Activated T-cell treated with anti-CD3 and anti-CD28 coated beads, Interleukin-2, amount 50 U/mL, for 1 hour (primary cell): ENCODE results near the gene TRIM75.
"Not testable (repeated sequence)": the region's sequence is repeated elsewhere in the genome, so short reads cannot be mapped to it uniquely, and the experiment has no call there.

Experiments
- DNase-seq: peaks from one replicate; pipeline ENCODE4 v3.0.0-alpha.2; 2020

The TRIM75 gene

DNA sequence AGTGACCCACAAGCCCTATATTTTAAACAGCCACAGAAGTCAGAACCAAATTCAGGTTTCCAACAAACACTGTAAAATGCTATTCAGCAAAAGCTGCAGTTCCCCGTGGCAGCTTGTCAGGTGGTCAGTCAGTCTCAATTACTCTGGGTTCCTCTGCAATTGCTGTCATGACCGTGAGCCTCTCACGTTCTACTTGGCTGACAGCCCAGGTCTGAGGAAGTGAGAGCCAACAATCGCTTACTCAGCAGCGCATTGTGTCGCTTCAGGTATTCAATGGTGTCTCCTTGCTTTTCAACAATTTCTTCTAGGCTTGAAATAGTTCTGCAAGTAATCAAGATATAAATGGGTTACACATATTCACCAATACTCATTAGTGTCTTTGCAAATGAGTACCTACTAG lies 25.8 kb downstream of the TRIM75 start:
- no peak for DNase-seq

DNA sequence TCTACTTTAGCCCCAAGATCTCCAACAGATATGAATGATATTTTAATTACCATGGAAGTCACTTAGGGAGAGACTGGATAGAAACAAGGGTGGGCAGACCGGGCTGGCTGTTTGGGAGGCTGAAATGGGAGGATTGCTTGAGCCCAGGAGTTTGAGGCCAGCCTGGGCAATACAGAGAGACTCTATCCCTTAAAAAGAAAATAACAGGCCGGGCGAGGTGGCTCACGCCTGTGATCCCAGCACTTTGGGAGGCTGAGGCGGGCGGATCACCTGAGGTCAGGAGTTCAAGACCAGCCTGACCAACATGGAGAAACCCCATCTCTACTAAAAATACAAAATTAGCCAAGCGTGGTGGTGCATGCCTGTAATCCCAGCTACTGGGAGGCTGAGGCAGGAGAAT lies 31.1 kb downstream of the TRIM75 start:
- DNase-seq: not testable (repeated sequence)

DNA sequence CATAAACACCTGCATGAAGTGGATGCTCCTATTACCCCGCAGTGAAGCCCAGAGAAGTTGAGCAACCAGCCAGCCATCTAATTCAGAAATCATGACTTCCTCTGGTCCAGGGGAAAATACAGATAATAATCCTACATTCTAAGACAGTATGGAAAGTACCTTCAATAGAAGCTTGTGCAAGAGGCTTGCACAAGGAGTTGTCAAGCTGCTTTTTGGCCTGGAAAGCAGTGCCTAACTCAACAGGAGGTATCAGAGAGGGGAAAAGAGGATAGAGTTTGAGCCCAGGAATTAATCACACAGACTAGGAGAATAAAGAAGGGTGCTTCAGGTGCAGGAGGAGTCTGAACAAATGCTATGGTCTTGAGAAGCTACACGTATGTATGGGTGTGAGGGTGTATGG lies 32.3 kb downstream of the TRIM75 start:
- no peak for DNase-seq

DNA sequence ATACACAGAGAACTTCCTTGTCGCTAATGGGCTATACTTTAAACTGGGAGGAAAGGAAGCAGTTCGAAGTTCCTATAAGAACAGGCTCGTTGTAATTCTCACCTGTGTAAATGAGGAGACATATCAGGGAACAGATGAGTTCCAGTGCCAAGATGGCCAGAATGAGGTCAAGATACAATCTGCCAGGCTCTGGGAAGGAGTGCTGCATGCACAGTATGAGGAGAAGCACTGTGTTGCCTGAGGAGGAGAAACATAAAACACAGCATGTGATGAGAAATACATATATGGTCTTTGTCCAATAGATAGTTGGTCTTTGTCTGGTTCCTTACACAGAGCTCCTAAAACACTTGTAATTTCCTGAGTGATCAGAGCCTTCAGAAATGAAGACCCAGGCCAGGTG lies 34.7 kb downstream of the TRIM75 start:
- DNase-seq: no peak

DNA sequence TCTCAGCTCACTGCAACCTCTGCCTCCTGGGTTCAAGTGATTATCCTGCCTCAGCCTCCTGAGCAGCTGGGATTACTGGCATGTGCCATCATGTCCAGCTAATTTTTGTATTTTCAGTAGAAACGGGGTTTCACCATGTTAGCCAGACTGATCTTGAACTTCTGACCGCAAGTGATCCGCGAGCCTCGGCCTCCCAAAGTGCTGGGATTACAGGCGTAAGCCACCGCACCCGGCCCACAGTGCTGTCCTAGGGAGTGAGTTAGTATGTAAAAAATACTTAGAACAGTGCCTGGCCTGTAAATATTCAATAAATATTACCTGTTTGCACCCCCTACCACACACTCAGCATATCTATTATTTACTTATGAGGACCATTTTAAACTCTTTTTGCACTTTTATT lies 38.5 kb downstream of the TRIM75 start:
- not testable (repeated sequence) for DNase-seq

DNA sequence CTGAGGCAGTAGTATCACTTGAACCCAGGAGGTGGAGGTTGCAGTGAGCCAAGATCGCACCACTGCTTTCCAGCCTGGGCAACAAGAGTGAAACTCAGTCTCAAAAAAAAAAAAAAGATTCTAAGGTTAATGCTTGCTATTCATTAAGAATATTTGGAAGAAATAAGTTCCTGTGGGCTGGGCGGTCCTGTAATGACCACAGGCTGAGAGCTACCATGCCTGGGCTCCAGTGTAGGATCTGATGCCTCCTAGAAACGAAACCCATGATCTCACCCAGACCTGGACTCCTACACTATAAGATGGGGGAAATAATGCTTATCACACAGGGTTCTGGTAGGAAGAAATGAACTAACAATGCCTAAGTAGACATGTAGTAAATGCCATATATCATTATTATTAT lies 41.2 kb downstream of the TRIM75 start:
- no peak for DNase-seq

DNA sequence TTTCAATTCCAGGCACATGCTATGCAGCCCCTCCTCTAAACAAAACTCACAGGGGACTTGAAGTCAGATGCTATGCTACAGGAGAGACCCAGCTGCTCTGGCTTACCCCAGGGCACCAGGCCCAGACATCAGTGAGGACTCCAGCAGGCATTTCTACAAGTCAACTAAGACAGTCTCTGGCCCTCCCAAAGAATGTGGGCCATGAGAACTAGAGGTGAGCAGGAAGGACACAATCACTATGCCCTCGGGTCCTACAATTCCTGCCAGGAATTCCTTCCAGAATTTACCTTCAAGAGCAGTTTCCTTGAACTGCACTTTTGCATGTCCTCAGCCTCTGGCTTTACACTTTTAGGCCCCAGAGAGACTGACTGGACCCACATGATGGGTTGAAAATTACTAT lies 41.6 kb downstream of the TRIM75 start:
- no peak for DNase-seq

DNA sequence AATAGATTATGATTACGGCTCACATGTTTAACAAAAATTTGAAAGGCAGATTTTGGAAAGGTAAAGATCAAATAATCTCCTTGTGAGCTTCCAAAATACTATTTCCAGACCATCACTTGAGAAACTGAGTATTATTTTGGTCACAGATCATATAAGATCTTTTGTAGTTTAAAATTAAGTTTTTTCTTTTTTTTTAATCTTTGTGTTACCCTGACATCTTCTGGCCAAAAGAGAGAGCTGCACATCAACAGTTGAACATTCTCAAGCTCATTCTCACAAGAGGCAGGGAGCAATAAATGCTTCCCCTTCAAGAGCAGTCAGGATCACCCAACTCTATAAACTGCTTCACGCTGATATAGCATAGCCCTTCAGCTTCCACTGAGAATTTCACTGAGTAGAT lies 43.1 kb downstream of the TRIM75 start:
- DNase-seq: no peak

DNA sequence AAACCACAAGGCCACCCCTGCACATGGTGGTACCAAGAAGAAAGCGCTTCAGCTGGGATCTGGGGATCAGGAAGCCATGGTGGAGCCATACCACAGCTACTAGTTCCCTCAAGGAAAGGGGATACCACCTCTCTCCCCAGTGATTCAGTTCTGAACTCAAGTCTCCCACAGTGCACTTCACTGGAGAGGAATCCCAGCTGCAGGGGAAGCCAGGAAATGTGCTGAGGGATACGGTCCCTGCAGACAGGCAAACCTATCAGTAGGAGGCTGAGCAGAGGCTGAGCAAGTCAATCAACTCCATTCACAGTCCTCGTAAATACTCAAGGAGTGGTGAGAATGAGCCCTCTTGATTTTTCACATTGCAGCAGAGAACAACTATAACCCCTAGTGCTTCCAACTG lies 48.0 kb downstream of the TRIM75 start:
- no peak for DNase-seq

DNA sequence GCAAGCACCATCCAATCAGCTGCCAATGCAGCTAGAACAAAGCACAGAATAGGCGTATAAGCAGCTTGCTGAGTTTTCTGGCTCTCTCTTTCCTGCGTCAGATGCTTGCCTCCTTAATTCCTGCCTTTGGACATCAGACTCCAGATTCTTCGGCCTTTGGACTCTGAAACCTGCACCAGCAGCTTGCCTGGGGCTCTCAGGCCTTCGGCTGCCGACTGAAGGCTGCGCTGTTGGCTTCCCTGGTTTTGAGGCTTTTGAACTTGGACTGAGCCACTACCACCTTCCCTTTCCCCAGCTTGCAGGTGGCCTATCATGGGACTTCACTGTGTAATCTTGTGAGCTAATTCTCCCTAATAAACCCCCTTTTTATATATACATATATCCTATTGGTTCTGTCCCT lies 52.9 kb downstream of the TRIM75 start:
- DNase-seq: no peak
